Neural progenitor cell (in vitro differentiated cells): ENCODE measurements around the gene RPL3.

Source experiments
- EZH2phosphoT487 ChIP-seq: fragments of 200-600 bp; sonication (generic); IDR thresholded peaks from 2 replicates; pipeline ENCODE4 v1.6.1; 2017; ENCODE audit warnings: antibody characterized with exemption
- TF ChIP-seq, protein P1 (sequence below): fragments of 200-600 bp; sonication (generic); IDR thresholded peaks from 2 replicates; pipeline ENCODE4 v1.5.1; 2017; ENCODE audit warnings: antibody characterized with exemption, mild to moderate bottlenecking

DNA sequence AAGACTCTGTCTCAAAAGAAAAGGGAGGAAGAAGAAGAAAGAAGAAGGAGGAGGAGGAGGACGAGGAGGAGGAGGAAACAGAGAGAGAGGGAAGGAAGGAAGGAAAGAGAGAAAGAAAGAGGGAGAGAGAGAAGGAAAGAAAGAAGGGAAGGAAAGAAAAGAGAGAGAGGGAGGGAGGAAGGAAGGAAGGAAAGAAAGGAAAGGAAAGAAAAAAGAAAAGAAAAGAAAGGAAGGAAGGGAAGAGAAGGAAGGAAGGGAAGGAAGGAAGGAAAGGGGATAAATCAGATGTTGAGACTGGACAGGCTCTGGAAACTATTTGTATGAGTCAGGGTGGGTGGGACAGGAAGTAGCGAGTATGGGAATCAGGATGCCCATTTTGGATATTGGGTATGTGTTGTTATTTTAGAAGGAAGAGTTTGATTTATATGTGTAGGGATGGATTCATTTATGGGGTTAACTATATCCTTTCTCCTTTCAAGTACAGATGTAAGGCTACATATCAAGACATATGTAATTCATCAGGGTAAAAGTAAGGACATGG is 6.0 kb upstream of the RPL3 start:
- TF ChIP-seq, protein P1, sequence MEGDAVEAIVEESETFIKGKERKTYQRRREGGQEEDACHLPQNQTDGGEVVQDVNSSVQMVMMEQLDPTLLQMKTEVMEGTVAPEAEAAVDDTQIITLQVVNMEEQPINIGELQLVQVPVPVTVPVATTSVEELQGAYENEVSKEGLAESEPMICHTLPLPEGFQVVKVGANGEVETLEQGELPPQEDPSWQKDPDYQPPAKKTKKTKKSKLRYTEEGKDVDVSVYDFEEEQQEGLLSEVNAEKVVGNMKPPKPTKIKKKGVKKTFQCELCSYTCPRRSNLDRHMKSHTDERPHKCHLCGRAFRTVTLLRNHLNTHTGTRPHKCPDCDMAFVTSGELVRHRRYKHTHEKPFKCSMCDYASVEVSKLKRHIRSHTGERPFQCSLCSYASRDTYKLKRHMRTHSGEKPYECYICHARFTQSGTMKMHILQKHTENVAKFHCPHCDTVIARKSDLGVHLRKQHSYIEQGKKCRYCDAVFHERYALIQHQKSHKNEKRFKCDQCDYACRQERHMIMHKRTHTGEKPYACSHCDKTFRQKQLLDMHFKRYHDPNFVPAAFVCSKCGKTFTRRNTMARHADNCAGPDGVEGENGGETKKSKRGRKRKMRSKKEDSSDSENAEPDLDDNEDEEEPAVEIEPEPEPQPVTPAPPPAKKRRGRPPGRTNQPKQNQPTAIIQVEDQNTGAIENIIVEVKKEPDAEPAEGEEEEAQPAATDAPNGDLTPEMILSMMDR, result no peak
- no peak for TF ChIP-seq EZH2phosphoT487
